H1 (cell line): ENCODE data around the gene PEPD. TPM values are rescaled to one million over a fixed set of nuclear protein-coding genes. Genes with fewer than 3 reads are reported as not detected.

Experiments used
- RFX5 ChIP-seq: IDR thresholded peaks from 2 replicates; pipeline ENCODE4 v1.6.1; 2011; ENCODE audit warnings: low read depth, low read length, improper control_type of control experiment, borderline replicate concordance
- SP2 ChIP-seq: IDR thresholded peaks from 2 replicates; pipeline ENCODE4 v1.6.1; 2012; ENCODE audit warnings: mild to moderate bottlenecking, low read length, inconsistent platforms
- polyA plus RNA-seq, 7 experiments: library from polyadenylated mRNA; depleted of rRNA in 3 of 7; stranded (reverse) in 5 of 7; unstranded in 2 of 7; fragments of >200 nt in 5 of 7; fragments of 200-250 nt in 2 of 7; gene quantifications; 1 replicate in 5 of 7; 2 replicates in 1 of 7; 4 replicates in 1 of 7; pipeline versions ENCODE4 v1.2.1 to v1.2.3, GENCODE V29; 2011 to 2013; ENCODE audit warnings: missing spikeins in 2 of 7, mixed read lengths in 2 of 7
- total RNA-seq: library from RNA; stranded (reverse); fragmentation: NEBNext Ultra II Directional; extraction: Animal tissue kit (Norgen Biotek cat#: 25700); gene quantifications from 2 replicates; pipeline ENCODE4 v1.2.1, GENCODE V29; 2021

PEPD gene
- total and polyA plus RNA-seq, 2 of the 8 experiments (the other 6 are each of a cell fraction or from before 2014, with no cell fraction given) = 84.1 to 178 TPM

DNA sequence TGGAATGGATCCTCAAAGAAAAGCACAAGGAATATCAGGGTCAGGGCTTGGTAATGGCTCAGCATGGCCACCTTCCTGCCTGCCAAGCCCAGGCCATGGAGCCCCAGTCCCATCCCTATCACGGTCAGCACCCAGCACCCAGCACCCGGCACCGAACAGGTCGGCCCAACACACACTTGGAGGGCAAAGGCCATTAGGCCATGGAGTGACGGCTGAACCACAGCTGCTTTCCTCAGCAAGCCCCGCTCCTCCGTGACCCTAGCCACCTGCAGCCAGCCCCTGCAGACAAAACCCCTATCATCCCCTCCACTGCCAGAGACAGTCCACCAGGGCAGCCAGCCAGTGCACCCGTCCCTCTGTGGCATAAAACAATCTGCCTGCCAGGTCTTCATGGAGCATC, 20.6 kb downstream of the PEPD start (continued):
- TF ChIP-seq SP2 (no peak), RFX5 (no peak)
